ENCODE results near the gene SLC19A2. TPM values are rescaled to one million over a fixed set of nuclear protein-coding genes. Genes with fewer than 3 reads are reported as not detected.

The SLC19A2 gene
- polyA plus RNA-seq, 1 experiment: 6.0 TPM

DNA sequence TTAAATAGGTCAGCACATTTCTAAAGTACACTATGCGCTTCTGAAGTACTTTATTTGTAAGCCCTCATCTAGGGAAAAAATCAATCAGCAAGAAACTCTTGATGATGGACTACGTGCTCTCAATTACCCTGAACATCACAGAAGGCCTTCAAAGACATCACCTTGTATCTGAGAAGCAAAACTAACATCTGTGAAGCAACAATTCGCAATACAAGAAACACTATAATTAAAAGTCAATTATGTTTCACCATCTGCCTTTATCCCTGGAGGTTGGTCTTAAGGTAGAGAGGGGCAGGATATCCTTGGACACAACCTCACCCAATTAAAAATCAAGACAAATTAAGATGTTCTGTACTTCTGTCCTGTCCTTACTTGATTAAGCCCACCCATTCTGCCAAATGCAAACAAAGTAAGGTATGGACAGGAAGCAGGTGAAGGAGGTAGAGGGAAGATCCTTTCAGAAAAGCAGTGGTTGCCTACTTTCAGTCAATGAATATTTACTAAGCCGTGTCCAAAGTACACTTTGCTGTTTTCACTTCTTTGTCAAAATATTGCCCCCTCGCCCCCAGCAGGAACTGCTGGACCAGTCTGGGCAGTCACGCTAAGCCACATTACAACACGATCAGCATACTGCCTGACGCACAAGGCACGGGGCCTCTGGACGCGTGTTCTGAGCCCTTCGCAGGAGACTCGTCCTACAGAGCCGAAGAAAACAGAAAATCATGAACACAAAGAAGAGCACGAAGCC, 887 bp downstream of the SLC19A2 start:
- ChIA-PET POLR2A (interaction anchor here (0.5 to 1.2 kb wide), 4 partner anchors 30 to 118 kb away, joined by 3 read pairs; partner anchors contain the start of genes BLZF1 and NME7), CTCF (interaction anchor here (0.5 kb wide), 1 partner anchor 608 kb away, joined by 3 read pairs; no protein-coding TSS in a partner anchor)
- DNase-seq (ENCODE audit: low read depth, low spot score): no peak

DNA sequence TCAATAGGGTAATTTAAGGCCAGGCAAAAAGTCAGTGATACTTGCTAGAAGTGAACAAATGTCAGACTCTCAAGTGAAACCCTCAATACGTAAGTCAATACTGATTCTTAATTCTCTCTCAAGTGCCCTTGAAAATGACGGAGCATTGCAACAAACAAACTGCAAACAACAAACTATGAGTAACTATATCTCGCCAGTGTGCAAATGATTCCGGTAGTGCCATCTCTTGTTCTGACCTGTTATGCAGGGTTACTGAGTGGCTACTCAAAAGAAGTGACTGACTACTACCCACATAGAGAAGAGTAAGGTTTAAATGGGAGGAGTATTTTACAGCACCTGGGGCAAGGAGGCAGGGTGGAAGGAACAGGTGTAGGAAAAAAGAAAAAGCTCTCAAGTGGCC, 1.6 kb downstream of the SLC19A2 start:
- no peaks in the 10 kb centered on the region; the same call in 1 of the 2 replicates for H3K9me3 ChIP-seq (ENCODE audit: control insufficient read depth, insufficient read depth, low read length)
- POLR2A ChIA-PET: no interaction called here
- CTCF ChIA-PET: interaction anchor here (0.5 kb wide), 1 partner anchor 607 kb away, joined by 3 read pairs; no protein-coding TSS in a partner anchor
- no peaks in the 10 kb centered on the region for H3K27me3 ChIP-seq (ENCODE audit: control insufficient read depth, insufficient read depth, low read length)
- DNase-seq (ENCODE audit: low read depth, low spot score): no peak
- TF ChIP-seq, protein P1, sequence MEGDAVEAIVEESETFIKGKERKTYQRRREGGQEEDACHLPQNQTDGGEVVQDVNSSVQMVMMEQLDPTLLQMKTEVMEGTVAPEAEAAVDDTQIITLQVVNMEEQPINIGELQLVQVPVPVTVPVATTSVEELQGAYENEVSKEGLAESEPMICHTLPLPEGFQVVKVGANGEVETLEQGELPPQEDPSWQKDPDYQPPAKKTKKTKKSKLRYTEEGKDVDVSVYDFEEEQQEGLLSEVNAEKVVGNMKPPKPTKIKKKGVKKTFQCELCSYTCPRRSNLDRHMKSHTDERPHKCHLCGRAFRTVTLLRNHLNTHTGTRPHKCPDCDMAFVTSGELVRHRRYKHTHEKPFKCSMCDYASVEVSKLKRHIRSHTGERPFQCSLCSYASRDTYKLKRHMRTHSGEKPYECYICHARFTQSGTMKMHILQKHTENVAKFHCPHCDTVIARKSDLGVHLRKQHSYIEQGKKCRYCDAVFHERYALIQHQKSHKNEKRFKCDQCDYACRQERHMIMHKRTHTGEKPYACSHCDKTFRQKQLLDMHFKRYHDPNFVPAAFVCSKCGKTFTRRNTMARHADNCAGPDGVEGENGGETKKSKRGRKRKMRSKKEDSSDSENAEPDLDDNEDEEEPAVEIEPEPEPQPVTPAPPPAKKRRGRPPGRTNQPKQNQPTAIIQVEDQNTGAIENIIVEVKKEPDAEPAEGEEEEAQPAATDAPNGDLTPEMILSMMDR (IDR thresholded peaks at IDR 0.05; ENCODE audit: low read depth, low read length): no peak
- H3K27ac ChIP-seq (ENCODE audit: low read depth, low read length): no peak overlapping the region
- H3K4me3 ChIP-seq (ENCODE audit: low read depth, low read length): peak overlapping the region; percentile 28

More for the DNA sequence above, 887 bp downstream of the SLC19A2 start:
- H3K27ac ChIP-seq (ENCODE audit: low read depth, low read length): peak overlapping the region; percentile 99
- TF ChIP-seq, protein P1 (IDR thresholded peaks at IDR 0.05; ENCODE audit: low read depth, low read length): no peak
- H3K27me3 ChIP-seq (ENCODE audit: control insufficient read depth, insufficient read depth, low read length): no peaks in the 10 kb centered on the region
- H3K9me3 ChIP-seq (ENCODE audit: control insufficient read depth, insufficient read depth, low read length): no peaks in the 10 kb centered on the region; the same call in 1 of the 2 replicates
- H3K4me3 ChIP-seq (ENCODE audit: low read depth, low read length): peak overlapping the region; percentile 77

DNA sequence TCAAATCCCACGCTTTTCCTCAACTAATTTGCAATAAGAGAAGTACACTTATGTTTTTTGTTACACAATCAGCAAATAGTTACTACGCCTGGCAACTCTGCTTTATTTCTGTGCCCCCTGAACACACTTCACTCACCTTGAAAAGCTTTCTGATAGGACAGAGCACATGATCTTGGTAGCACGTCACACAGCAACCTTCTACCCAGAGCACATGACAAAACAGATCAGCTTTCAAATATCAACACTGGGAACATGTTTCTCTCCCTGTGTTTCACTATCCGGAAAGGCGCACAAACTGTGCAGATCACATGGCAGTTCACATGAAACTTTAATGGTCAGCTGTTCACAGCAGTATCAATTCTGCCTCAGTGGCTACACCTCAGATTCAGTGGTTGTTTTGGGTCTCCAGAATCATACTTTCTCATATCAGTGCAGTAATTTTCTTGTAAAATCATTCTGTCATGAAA, 2.2 kb downstream of the SLC19A2 start:
- ChIA-PET CTCF (interaction anchor here (1.4 to 1.5 kb wide), 2 partner anchors 63 to 880 kb away, joined by 4 read pairs; no protein-coding TSS in a partner anchor), POLR2A (no interaction called here)
- no peak for DNase-seq (ENCODE audit: low read depth, low spot score)
- Histone ChIP-seq H3K27me3 (ENCODE audit: control insufficient read depth, insufficient read depth, low read length) (no peaks in the 10 kb centered on the region), H3K4me3 (ENCODE audit: low read depth, low read length) (peak overlapping the region; percentile 28), H3K27ac (ENCODE audit: low read depth, low read length) (no peak overlapping the region), H3K9me3 (ENCODE audit: control insufficient read depth, insufficient read depth, low read length) (no peaks in the 10 kb centered on the region; the same call in 1 of the 2 replicates)
- TF ChIP-seq, protein P1 (IDR thresholded peaks at IDR 0.05; ENCODE audit: low read depth, low read length): no peak

DNA sequence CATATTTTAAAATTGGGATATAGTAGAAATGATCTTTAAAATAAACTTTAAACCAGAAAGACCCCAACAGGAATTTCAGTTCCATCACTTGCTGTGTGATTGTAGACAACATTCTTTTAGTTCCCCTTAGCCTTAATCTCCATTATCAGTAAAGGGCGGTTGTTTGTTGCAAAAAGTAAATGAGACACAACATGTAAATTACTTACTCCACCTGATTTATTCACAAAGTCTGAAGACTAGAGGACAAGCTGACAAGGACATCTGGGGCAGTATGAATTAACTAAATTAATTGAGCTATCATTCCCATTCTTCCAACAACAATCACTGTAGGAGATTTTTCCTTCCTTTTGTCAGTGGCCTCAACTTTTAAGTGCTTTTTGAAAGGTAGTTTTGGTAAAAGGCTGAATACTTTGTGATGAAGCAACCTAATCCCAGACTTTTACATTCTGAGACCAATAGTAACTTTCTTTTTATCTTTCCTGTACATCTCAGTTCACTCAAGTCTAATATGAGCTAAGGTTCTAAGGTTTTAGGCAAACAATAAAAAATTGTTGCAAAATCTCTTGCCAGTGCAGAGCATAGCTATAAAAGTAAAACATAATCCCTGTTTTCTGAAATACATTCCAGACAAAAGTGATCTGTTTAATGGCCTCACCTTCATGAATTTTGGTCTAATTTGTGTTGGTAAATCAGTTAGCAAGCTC, 6.2 kb downstream of the SLC19A2 start:
- Histone ChIP-seq H3K4me3 (ENCODE audit: low read depth, low read length) (no peak overlapping the region), H3K9me3 (ENCODE audit: control insufficient read depth, insufficient read depth, low read length) (no peaks in the 10 kb centered on the region), H3K27me3 (ENCODE audit: control insufficient read depth, insufficient read depth, low read length) (no peaks in the 10 kb centered on the region), H3K27ac (ENCODE audit: low read depth, low read length) (no peak overlapping the region)
- ChIA-PET CTCF (interaction anchor here (1.2 kb wide), 1 partner anchor 1137 kb away, joined by 3 read pairs; no protein-coding TSS in a partner anchor), POLR2A (no interaction called here)
- no peak for DNase-seq (ENCODE audit: low read depth, low spot score)
- TF ChIP-seq, protein P1 (IDR thresholded peaks at IDR 0.05; ENCODE audit: low read depth, low read length): no peak
